ENCODE results near the gene PTCHD1. TPM values are rescaled to one million over a fixed set of nuclear protein-coding genes. Genes with fewer than 3 reads are reported as not detected.

The PTCHD1 gene
- total RNA-seq, 1 donor from 2014 or later: 0.06 TPM

GRCh38 chrX:23344904-23345271 is 10.2 kb downstream of the PTCHD1 start:
- TF ChIP-seq CTCF (conservative IDR thresholded peaks at IDR 0.05; ENCODE audit: low read depth, low read length): no peak
- no peak for DNase-seq (ENCODE audit: low read depth)
- H3K4me3 ChIP-seq (ENCODE audit: low read depth, low read length): no peak overlapping the region

- DNase-seq (ENCODE audit: low read depth): no peak
- TF ChIP-seq CTCF (conservative IDR thresholded peaks at IDR 0.05; ENCODE audit: low read depth, low read length): no peak
- H3K4me3 ChIP-seq (ENCODE audit: low read depth, low read length): no peak overlapping the region
Observed at GRCh38 chrX:23356189-23356588, 21.5 kb downstream of the PTCHD1 start.

- TF ChIP-seq CTCF (conservative IDR thresholded peaks at IDR 0.05; ENCODE audit: low read depth, low read length): no peak
Observed at GRCh38 chrX:23364416-23364815, 29.8 kb downstream of the PTCHD1 start.

GRCh38 chrX:23365541-23365940 is 30.9 kb downstream of the PTCHD1 start:
- H3K4me3 ChIP-seq (ENCODE audit: low read depth, low read length): no peak overlapping the region
- no peak for DNase-seq (ENCODE audit: low read depth)
- no peak for TF ChIP-seq CTCF (conservative IDR thresholded peaks at IDR 0.05; ENCODE audit: low read depth, low read length)

More at GRCh38 chrX:23364416-23364815, 29.8 kb downstream of the PTCHD1 start:
- DNase-seq (ENCODE audit: low read depth): no peak
- H3K4me3 ChIP-seq (ENCODE audit: low read depth, low read length): no peak overlapping the region

- no peak for TF ChIP-seq CTCF (conservative IDR thresholded peaks at IDR 0.05; ENCODE audit: low read depth, low read length)
- H3K4me3 ChIP-seq (ENCODE audit: low read depth, low read length): no peak overlapping the region
- no peak for DNase-seq (ENCODE audit: low read depth)
Observed at GRCh38 chrX:23366914-23367313, 32.3 kb downstream of the PTCHD1 start.

GRCh38 chrX:23369027-23369426 is 34.4 kb downstream of the PTCHD1 start:
- no peak overlapping the region for H3K4me3 ChIP-seq (ENCODE audit: low read depth, low read length)
- DNase-seq (ENCODE audit: low read depth): no peak
- TF ChIP-seq CTCF (conservative IDR thresholded peaks at IDR 0.05; ENCODE audit: low read depth, low read length): no peak

- DNase-seq (ENCODE audit: low read depth): no peak
- H3K4me3 ChIP-seq (ENCODE audit: low read depth, low read length): no peak overlapping the region
- TF ChIP-seq CTCF (conservative IDR thresholded peaks at IDR 0.05; ENCODE audit: low read depth, low read length): no peak
Observed at GRCh38 chrX:23372220-23372902, 37.7 kb downstream of the PTCHD1 start.

All from epithelial cell of proximal tubule (primary cell).